Pons (tissue), 1 donor: ENCODE measurements around the gene MTMR6.

Experiments
- DNase-seq: peaks from one replicate; pipeline ENCODE4 v3.0.0-alpha.2; 2016; ENCODE audit warnings: low spot score

Gene MTMR6

GRCh38 chr13:25217023-25217885, 70.0 kb downstream of the MTMR6 start:
- DNase-seq = peak; percentile 53

- no peak for DNase-seq
Observed at GRCh38 chr13:25215253-25215575, 72.1 kb downstream of the MTMR6 start.

- no peak for DNase-seq
Observed at GRCh38 chr13:25214491-25215252, 72.6 kb downstream of the MTMR6 start.

GRCh38 chr13:25213715-25214114, 73.6 kb downstream of the MTMR6 start:
- no peak for DNase-seq

- no peak for DNase-seq
Observed at GRCh38 chr13:25210842-25211569, 76.3 kb downstream of the MTMR6 start.

GRCh38 chr13:25207291-25207810, 79.9 kb downstream of the MTMR6 start:
- no peak for DNase-seq

GRCh38 chr13:25204863-25205262, 82.4 kb downstream of the MTMR6 start:
- DNase-seq = no peak

- no peak for DNase-seq
Observed at GRCh38 chr13:25203127-25203740, 84.1 kb downstream of the MTMR6 start.

- no peak for DNase-seq
Observed at GRCh38 chr13:25200783-25201182, 86.5 kb downstream of the MTMR6 start.

GRCh38 chr13:25198647-25199046, 88.6 kb downstream of the MTMR6 start:
- DNase-seq = no peak

GRCh38 chr13:25196971-25197370, 90.3 kb downstream of the MTMR6 start:
- DNase-seq = no peak
